ENCODE results near the gene LRSAM1. TPM values are rescaled to one million over a fixed set of nuclear protein-coding genes. Genes with fewer than 3 reads are reported as not detected.

The LRSAM1 gene
- total and polyA plus RNA-seq, 9 of the 15 experiments (the other 6 are each of a cell fraction or from before 2014, with no cell fraction given), result 0.07 to 16.2 (median 4.7) TPM

GRCh38 chr9:127450830-127451607 is at the start of gene LRSAM1, which contains the start of gene RPL12 (continued):
- TF ChIP-seq ARID4B (CRISPR knock-in tag; IDR thresholded peaks at IDR 0.05), result peak; percentile 95
- peak; percentile 93 for TF ChIP-seq GTF2F1 (IDR thresholded peaks at IDR 0.05; ENCODE audit: low read depth, low read length)
- peak; percentile 81 for TF ChIP-seq NFIC (IDR thresholded peaks at IDR 0.05)
- TF ChIP-seq ZNF408 (CRISPR knock-in tag; IDR thresholded peaks at IDR 0.05; ENCODE audit: low read depth), result no peak
- no peak for TF ChIP-seq ZNF133 (CRISPR knock-in tag; IDR thresholded peaks at IDR 0.05)
- no peak for TF ChIP-seq BACH1 (tag; IDR thresholded peaks at IDR 0.05)
- TF ChIP-seq GTF3C2 (IDR thresholded peaks at IDR 0.05; ENCODE audit: borderline replicate concordance, extremely low read depth, insufficient read length), result no peak
- peak; percentile 76 for TF ChIP-seq GATAD2B (IDR thresholded peaks at IDR 0.05; ENCODE audit: borderline replicate concordance)
- TF ChIP-seq ATF6 (CRISPR knock-in tag; IDR thresholded peaks at IDR 0.05), result peak; percentile 96; the same call in 1 of the 2 replicates
- no peak for TF ChIP-seq POLR3G (IDR thresholded peaks at IDR 0.05; ENCODE audit: extremely low read depth, insufficient read length, insufficient replicate concordance)
- peak; percentile 78 for TF ChIP-seq NCOR1 (IDR thresholded peaks at IDR 0.05)
- TF ChIP-seq CTBP1 (IDR thresholded peaks at IDR 0.05; ENCODE audit: borderline replicate concordance), result peak; percentile 45; the same call in 1 of the 2 replicates
- no peak for TF ChIP-seq CLOCK (CRISPR knock-in tag; IDR thresholded peaks at IDR 0.05; ENCODE audit: borderline replicate concordance)
- TF ChIP-seq ATF7 (IDR thresholded peaks at IDR 0.05), result peak; percentile 92
- TF ChIP-seq ZNF212 (CRISPR knock-in tag; IDR thresholded peaks at IDR 0.05), result no peak

Data from K562 (cell line).